NCI-H1105 treated with DMSO at 0.1 percent for 48 hours (cell line): Measurements from ENCODE around the gene IQSEC3.
A peak's percentile ranks its signal among the peaks of the same experiment; 100 is the strongest.
"Not testable (repeated sequence)": the region's sequence is repeated elsewhere in the genome, so short reads cannot be mapped to it uniquely, and the experiment has no call there.

Experiments used
- DNase-seq: peaks from one replicate; lab custom pipeline; 2025; lab: John Stamatoyannopoulos, UW

The IQSEC3 gene

DNA sequence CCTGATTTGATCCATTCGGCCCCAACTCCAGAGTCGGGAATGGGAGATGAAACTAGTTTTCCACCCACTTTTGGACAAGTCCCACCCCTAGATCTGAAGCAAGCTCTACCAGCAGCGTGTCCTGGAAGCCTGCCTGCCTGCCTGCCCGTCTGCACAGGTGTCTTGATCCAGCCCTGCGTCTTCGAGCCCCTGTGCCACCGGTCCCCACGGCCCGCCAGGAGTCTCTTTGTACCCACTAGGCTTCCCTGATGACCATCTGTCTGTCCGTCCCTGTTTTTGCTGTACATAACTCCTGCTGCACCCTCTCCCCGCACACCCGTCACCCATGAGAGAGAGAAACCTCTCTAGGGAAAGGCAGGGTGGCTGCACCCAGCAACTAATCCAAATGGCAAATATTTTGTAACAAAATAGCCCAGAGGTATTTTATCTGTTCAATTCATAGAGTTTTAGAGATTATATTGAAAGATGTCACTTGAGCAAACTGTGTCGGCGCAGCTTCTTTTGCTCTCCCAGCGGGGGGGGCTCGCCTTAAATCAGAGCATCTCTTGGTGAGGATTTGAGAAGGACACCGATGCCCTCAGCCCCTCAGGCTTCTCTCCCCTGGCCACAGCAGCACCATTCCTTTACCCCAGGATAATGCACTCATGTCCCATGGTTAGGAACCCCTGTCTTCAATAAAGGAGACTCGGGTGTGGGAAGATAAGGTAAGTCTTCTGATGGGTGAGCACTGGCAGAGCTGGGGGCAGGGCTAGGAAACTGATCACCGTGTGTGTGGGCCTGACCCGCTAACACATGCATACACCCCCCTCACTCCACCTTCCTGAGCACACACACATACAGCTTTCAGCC, 111.6 kb downstream of the IQSEC3 start:
- DNase-seq: no peak

DNA sequence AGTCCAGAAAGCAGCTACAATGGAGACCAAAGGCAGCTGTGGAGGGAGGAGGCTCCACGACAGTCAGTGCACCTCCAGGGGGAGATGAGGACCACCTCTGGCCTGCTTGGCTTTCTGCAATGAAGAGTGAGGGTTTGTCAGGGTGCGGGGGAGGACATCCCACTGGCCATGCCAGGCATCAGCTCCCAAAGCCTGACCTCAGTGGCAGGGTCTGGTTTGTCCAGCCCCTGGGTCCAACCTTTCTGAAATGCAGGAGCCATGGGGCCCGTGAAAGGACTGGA, 112.2 kb downstream of the IQSEC3 start:
- no peak for DNase-seq

GRCh38 chr12:179131-179884, 112.7 kb downstream of the IQSEC3 start:
- DNase-seq: no peak

GRCh38 chr12:179885-180284, 113.3 kb downstream of the IQSEC3 start:
- DNase-seq: no peak

- DNase-seq: no peak
Measured at GRCh38 chr12:180445-180844, 113.9 kb downstream of the IQSEC3 start.

- DNase-seq: no peak
Measured at GRCh38 chr12:181921-182320, 115.4 kb downstream of the IQSEC3 start.

GRCh38 chr12:182381-182892, 115.9 kb downstream of the IQSEC3 start:
- no peak for DNase-seq

DNA sequence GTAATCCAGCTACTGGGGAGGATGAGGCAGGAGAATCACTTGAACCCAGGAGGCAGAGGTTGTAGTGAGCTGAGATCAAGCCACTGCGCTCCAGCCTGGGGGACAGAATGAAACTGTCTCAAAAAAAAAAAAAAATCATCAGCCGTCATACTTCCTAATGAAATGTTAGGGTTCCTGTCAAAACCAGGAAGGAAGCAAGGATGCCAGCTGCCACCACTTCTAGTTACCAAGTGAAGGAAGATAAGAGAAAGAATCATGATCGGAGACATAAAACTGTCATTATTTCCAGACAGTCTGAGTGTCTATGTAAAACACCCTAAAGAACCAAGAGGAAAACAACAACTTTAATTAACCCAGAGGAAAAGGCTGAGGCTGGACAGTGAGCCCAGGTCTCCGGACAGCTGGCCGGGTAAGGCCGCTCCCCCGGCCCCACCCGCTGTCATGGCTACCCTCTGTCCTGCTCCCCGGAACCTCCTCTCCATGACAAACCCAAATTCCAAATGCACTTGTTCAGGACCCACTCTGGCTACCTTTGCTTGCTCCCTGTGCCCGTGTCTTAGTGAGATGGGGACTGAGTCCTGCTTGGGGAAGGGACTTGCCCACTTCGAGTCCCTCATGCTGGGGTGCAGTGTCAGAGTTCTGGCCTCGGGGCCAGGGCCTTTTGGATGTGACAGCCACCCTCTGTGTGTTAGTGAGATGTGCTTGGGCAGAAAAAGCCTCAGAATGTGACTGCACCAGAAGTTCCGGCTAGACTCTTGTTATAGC, 118.4 kb downstream of the IQSEC3 start:
- DNase-seq: no peak

DNA sequence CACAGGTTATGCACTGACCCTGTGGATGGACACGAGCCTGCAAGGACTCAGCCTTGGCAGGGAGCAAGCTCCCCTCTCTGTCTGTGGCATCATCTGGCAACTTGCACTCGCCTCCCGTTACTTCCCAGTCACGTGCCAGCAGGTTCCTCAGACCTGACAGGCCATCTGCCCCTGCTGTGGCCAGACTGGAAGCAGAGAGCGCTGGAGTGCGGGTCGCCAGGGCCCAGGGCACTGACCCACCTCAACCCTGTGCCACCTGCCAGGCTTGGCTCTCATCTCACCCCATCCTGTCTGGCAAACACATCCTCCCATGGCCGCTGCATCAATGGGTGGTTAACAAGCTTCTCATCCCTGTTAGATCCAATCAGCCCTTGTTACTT, 119.0 kb downstream of the IQSEC3 start:
- DNase-seq: no peak

DNA sequence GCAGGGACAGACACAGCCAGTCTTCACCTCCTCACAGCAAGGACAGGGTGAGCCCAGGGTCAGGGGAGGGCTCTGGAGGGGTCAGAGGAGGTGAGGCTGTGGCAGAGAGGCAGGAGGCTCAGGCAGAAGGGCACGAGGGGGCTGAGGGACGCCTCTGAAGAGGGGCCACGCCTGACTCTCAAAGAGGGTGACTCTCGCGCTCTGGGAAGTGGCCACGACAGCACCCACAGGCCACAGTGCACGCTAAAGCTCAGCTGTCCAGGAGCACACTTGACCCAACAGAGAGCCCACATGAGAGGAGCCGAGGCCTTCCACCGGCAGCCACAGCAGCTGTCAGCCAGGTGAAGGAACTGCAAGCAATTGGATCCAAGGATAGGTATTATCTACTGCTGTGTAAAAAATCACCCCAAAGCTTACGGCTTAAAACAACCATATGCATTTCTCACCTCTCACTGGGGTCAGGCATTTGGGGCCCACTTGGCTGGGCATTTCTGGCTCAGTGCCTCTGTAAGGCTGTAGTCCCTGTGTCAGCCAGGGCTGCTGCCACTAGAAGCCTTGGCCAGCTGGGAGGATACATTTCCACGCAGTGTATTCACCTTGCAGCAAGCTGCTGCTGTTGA, 119.5 kb downstream of the IQSEC3 start:
- no peak for DNase-seq

DNA sequence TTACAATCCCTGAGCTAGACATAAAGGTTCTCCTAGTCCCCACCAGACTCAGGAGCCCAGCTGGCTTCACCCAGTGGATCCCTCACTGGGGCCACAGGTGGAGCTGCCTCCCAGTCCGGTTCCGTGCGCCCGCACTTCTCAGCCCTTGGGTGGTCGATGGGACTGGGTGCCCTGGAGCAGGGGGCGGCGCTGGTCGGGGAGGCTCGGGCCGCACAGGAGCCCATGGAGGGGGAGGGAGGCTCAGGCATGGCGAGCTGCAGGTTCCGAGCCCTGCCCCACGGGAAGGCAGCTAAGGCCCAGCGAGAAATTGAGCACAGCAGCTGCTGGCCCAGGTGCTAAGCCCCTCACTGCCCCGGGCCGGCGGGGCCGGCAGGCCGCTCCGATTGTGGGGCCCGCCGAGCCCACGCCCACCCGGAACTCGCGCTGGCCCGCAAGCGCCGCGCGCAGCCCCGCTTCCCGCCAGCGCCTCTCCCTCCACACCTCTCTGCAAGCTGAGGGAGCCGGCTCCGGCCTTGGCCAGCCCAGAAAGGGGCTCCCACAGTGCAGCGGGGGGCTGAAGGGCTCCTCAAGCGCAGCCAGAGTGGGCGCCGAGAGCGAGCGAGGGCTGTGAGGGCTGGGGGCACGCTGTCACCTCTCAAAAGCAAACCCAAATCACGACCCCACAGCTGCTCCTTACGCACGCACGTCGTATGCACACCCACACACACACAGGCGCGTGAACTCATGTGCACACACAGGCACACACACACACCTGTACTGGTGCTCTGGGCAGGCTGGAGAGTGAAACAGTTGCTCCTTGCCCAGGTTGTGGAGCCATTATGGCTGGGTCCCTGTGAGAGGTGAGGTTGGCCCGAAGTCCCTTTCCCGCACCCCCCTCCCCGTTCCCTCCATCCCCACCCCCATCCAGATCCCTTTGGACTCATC, 121.7 kb downstream of the IQSEC3 start:
- DNase-seq: not testable (repeated sequence)

DNA sequence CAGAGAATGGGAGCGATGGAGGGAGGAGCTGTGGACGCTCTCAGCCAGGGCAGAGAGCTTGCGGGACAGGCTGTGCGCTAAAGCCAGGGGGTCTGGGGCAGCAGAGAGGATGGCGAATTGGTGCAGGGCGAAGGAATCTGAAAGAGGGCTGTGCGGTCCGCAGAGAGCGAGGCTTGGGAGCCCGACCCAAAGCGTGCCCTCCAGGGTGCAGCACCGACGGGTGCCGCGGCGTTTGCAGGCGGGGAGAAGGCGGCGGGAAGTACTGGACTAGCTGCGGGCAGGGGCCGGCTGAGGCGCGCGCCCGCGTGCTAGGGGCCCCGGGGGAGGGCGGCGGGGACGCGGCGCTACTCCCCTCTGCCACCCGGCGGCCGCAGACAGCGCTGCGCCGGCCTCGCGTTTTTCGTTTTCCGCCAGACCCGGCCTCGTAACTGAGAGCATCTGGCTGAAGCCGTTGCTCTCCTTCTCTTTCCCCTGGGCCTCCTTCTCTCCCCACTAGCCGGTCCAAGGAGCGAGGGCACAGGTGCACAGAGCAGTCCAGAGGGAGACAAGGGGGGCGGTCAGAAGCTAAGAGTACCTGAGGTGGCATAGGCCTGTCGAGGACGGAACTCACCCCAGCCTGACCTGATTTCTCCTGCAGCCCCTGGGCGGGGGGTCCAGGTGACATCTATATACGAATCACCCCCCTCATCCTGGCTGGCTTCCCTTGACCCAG, 122.5 kb downstream of the IQSEC3 start:
- DNase-seq: no peak

DNA sequence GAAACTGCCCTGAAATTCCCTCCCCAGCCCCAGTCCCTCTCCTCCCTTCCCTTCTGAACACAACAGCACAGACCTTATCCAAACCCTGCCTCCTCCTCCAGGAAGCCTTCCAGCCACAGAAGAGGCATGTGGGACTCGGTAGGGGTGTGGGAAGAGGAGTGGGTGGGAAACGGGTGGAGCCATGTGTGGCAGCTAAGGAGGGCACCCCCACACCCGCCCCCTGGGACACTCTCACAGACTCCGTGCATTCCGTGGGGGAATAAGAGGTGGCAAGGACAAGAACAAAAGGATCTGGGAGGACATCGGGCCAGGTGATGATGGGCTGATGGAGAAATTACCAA, 123.0 kb downstream of the IQSEC3 start:
- no peak for DNase-seq

- no peak for DNase-seq
Measured at GRCh38 chr12:190881-191280, 124.3 kb downstream of the IQSEC3 start.

DNA sequence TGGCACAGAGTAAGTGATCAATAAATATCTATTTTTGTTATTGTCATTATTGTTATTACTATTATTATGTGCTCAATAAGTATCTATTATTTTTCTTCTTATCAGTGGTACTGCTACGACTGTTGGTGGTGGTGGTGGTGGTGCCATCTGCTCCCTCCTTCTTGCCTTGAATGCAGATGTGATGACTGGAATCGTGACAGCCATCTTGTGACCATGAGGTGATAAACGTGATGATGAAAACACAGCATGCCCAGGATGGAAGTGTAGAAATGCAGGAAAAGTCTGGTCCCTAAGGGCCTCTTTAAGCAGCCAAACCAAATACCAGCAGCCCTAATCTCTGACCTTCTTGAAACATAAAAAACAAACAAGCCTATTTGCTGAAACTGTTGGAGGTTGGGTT, 125.0 kb downstream of the IQSEC3 start:
- DNase-seq: no peak

- peak; percentile 54 for DNase-seq
Measured at GRCh38 chr12:193261-193660, 126.7 kb downstream of the IQSEC3 start.

GRCh38 chr12:194276-194675, 127.7 kb downstream of the IQSEC3 start:
- no peak for DNase-seq

GRCh38 chr12:195156-195555, 128.6 kb downstream of the IQSEC3 start:
- no peak for DNase-seq

GRCh38 chr12:195951-196350, 129.4 kb downstream of the IQSEC3 start:
- no peak for DNase-seq

DNA sequence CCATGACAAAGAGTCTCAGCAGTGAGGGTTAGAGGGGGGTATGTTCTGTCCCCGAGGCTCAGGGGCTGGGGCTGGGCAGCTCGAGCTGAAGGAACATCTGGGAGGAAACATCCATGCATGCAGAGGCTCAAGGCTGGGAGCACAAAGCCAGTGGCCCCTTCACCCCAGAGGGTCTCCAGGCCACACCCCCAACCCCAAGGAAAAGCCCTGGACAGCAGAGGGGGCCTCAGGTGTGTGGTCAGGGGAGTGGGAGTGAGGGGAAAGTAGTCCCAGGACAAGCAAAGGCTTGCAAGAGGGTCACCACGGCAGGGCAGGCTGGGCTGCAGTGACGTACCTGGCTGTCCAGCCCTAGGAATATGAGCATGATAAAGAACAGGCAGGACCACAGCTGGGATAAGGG, 129.9 kb downstream of the IQSEC3 start:
- DNase-seq: no peak

DNA sequence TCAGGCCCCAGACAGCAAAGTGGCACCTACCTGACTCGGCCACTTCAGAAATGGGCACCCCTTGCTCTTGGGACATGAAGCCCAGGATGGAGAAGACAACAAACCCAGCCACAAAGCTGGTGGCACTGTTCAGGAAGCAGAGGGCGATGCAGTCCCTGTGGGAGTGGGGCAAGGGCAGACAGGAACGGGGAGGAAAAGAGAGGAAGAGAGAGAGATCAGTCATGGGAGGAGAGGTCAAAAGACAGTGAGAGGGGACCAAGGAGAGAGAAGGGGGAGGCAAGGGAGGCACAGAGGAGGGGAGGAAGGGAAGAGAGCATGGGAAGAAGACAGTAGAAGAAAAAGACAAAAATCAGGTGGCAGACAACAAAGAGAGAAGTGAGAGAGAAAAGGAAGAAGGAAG, 130.8 kb downstream of the IQSEC3 start:
- no peak for DNase-seq
